ENCODE measurements around the gene AK9. TPM values are rescaled to one million over a fixed set of nuclear protein-coding genes. Genes with fewer than 3 reads are reported as not detected.
"Not testable (repeated sequence)": the region's sequence is repeated elsewhere in the genome, so short reads cannot be mapped to it uniquely, and the experiment has no call there.

AK9 gene
- total RNA-seq, 4 donors from 2014 or later: 8.4 to 15.0 (median 10.6) TPM

DNA sequence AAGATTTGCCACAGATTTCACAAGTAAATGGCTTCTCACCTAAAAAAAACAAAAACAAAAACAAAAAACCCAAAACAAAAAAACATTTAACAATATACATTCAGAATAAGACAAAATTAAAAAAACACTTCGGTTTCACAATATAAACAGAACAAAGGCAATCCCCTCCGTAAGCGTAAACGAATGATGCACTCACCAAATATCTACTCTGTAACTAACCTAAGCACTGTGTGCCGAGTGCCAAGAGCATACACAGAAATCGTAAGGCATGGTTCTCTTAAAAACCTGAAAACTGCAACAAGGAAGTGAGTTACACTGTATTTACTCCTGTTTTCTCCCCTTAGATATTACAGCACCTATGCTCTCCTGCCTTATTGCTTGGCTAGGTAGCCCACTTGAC, 223.3 kb downstream of the AK9 start:
- Histone ChIP-seq H3K9me3 (no peaks in the 10 kb centered on the region), H3K4me1 (peaks cover 3 to 14% (median 9%) of the 10 kb centered on the region in 4 donors), H3K27me3 (no peaks in the 10 kb centered on the region), H3K27ac (replicated peaks in 1 of 4) (no peak overlapping the region), H3K4me3 (no peak overlapping the region), H3K36me3 (peaks cover 14 to 92% (median 74%) of the 10 kb centered on the region in 4 donors)
- TF ChIP-seq POLR2A (IDR thresholded peaks at IDR 0.05; ENCODE audit: low read depth) (no peak), EP300 (IDR thresholded peaks at IDR 0.05) (no peak), POLR2AphosphoS5 (IDR thresholded peaks at IDR 0.05) (no peak), CTCF (IDR thresholded peaks at IDR 0.05) (no peak)
- DNase-seq (ENCODE audit: extremely low spot score): no peak
- whole genome bisulfite sequencing: 90% methylated on average over 6 of the region's 6 CpGs
- intact Hi-C loops (cut with DNase I): no loop called here

GRCh38 chr6:109466212-109466923, 224.6 kb downstream of the AK9 start:
- WGBS: 89% methylated on average over 7 of the region's 7 CpGs
- H3K27ac ChIP-seq (replicated peaks in 1 of 4): peak overlapping the region in 1 of 4 donors; percentile 0
- no peak overlapping the region for H3K4me3 ChIP-seq
- DNase-seq (ENCODE audit: extremely low spot score): no peak
- no peaks in the 10 kb centered on the region for H3K9me3 ChIP-seq
- intact Hi-C loops (cut with DNase I): no loop called here
- peaks cover 10 to 89% (median 65%) of the 10 kb centered on the region in 4 donors for H3K36me3 ChIP-seq
- H3K4me1 ChIP-seq: peaks cover 3 to 14% (median 9%) of the 10 kb centered on the region in 4 donors
- no peaks in the 10 kb centered on the region for H3K27me3 ChIP-seq
- TF ChIP-seq POLR2AphosphoS5 (IDR thresholded peaks at IDR 0.05): no peak
- no peak for TF ChIP-seq POLR2A (IDR thresholded peaks at IDR 0.05; ENCODE audit: low read depth)
- no peak for TF ChIP-seq CTCF (IDR thresholded peaks at IDR 0.05)
- no peak for TF ChIP-seq EP300 (IDR thresholded peaks at IDR 0.05)

DNA sequence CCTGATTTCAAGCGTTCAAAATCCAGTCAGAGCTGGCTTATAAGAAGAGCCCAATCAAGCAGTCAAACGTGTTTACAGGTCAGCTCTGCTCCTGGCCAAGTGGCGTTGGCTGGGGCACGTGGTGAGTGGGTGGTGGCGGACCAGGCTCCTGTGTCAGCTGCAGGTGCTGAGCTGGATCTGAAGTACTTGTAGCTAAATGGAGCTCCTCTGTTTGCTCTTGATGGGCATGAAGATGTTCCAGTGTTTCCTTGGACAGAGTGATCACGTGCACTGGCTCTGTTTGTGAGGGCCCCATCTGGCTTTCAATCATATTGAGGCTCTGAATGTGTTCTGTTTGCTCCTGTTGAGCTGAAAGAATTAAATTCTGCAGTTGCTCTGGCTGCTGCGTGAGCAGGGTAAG, 225.2 kb downstream of the AK9 start:
- no peak overlapping the region for H3K4me3 ChIP-seq
- H3K27me3 ChIP-seq: no peaks in the 10 kb centered on the region
- H3K9me3 ChIP-seq: no peaks in the 10 kb centered on the region
- 85% methylated on average over 7 of the region's 7 CpGs for WGBS
- intact Hi-C loops (cut with DNase I): no loop called here
- TF ChIP-seq POLR2A (IDR thresholded peaks at IDR 0.05; ENCODE audit: low read depth) (no peak), POLR2AphosphoS5 (IDR thresholded peaks at IDR 0.05) (no peak), EP300 (IDR thresholded peaks at IDR 0.05) (no peak), CTCF (IDR thresholded peaks at IDR 0.05) (no peak)
- peaks cover 3 to 14% (median 9%) of the 10 kb centered on the region in 4 donors for H3K4me1 ChIP-seq
- no peak for DNase-seq (ENCODE audit: extremely low spot score)
- H3K36me3 ChIP-seq: peaks cover 9 to 87% (median 61%) of the 10 kb centered on the region in 4 donors
- H3K27ac ChIP-seq (replicated peaks in 1 of 4): peak overlapping the region in 1 of 4 donors; percentile 0

- TF ChIP-seq POLR2A (IDR thresholded peaks at IDR 0.05; ENCODE audit: low read depth) (no peak), CTCF (IDR thresholded peaks at IDR 0.05) (no peak), POLR2AphosphoS5 (IDR thresholded peaks at IDR 0.05) (no peak), EP300 (IDR thresholded peaks at IDR 0.05) (no peak)
- no peak overlapping the region for H3K4me3 ChIP-seq
- no peak overlapping the region for H3K27ac ChIP-seq (replicated peaks in 1 of 4)
- intact Hi-C loops (cut with DNase I): no loop called here
- DNase-seq (ENCODE audit: extremely low spot score): no peak
- no peaks in the 10 kb centered on the region for H3K9me3 ChIP-seq
- H3K36me3 ChIP-seq: peaks cover 4 to 54% (median 30%) of the 10 kb centered on the region in 4 donors
- no peaks in the 10 kb centered on the region for H3K27me3 ChIP-seq
- H3K4me1 ChIP-seq: peaks cover 3 to 16% (median 12%) of the 10 kb centered on the region in 4 donors
- 78% methylated on average over 1 of the region's 1 CpG for WGBS
Measured at GRCh38 chr6:109461733-109462526, 229.1 kb downstream of the AK9 start.

- H3K27ac ChIP-seq (replicated peaks in 1 of 4); intact Hi-C loops (cut with DNase I); H3K27me3 ChIP-seq; DNase-seq (ENCODE audit: extremely low spot score); H3K9me3 ChIP-seq; H3K4me3 ChIP-seq: not testable (repeated sequence)
- whole genome bisulfite sequencing: 100% methylated on average over 1 of the region's 1 CpG
- Histone ChIP-seq H3K36me3 (peaks cover 4 to 47% (median 25%) of the 10 kb centered on the region in 4 donors), H3K4me1 (peaks cover 11 to 20% (median 17%) of the 10 kb centered on the region in 4 donors)
Measured at GRCh38 chr6:109461205-109461604, 229.8 kb downstream of the AK9 start.
